Endothelial cell of umbilical vein (primary cell): Measurements from ENCODE around the gene C6orf58. TPM values are rescaled to one million over a fixed set of nuclear protein-coding genes. Genes with fewer than 3 reads are reported as not detected.

Source experiments
- BruUV-seq: library from RNA; stranded (reverse); fragments of 400-500 nt; replicated peaks from 2 replicates; lab custom pipeline; 2021; lab: Mats Ljungman, UMichigan
- CTCF ChIA-PET: fragments of 300-600, 350-600 bp; sonication (Branson Sonifier 250); formaldehyde crosslinking; loops from one replicate; lab custom pipeline; 2021; ENCODE audit warnings: antibody characterized with exemption, inconsistent platforms; lab: Charles Lee
- POLR2A ChIA-PET: fragments of 300-600, 350-600 bp; sonication (Branson Sonifier 250); formaldehyde crosslinking; loops from one replicate; lab custom pipeline; 2021; ENCODE audit warnings: antibody characterized with exemption, inconsistent platforms; lab: Charles Lee
- DNase-seq: peaks from one replicate; pipeline ENCODE4 v3.0.0-alpha.2; 2011; ENCODE audit warnings: low read depth, low spot score
- FAIRE-seq: peaks from 2 replicates; lab custom pipeline; 2011; peaks lifted over from hg19 to GRCh38; lab: Jason Lieb, UNC
- H2AFZ ChIP-seq: 2 replicates; pipeline ENCODE4 v1.6.0; 2012; ENCODE audit warnings: low read depth, low read length, control low read depth, inconsistent platforms
- H3K27ac ChIP-seq: 2 replicates; pipeline ENCODE4 v1.5.1; 2011; ENCODE audit warnings: low read depth, mild to moderate bottlenecking, control low read depth, low read length, moderate library complexity; ENCODE audit not compliant: insufficient read depth
- H3K27me3 ChIP-seq, 2 experiments: 2 replicates each; pipeline versions ENCODE4 v1.6.0 to v1.6.1; 2011; ENCODE audit warnings: low read length in 2 of 2, mixed read lengths in 1 of 2; ENCODE audit not compliant: control insufficient read depth in 2 of 2, insufficient read depth in 2 of 2
- H3K36me3 ChIP-seq, 2 experiments: 2 replicates in 1 of 2; 3 replicates in 1 of 2; pipeline ENCODE4 v1.5.1; 2011; ENCODE audit warnings: low read length in 2 of 2, mild to moderate bottlenecking in 1 of 2, moderate library complexity in 1 of 2; ENCODE audit not compliant: control insufficient read depth in 2 of 2, insufficient read depth in 2 of 2; ENCODE audit errors: extremely low read depth in 1 of 2
- H3K4me1 ChIP-seq: 3 replicates; pipeline ENCODE4 v1.5.1; 2011; ENCODE audit warnings: mild to moderate bottlenecking, low read length; ENCODE audit not compliant: control insufficient read depth, insufficient read depth; ENCODE audit errors: extremely low read depth
- H3K4me2 ChIP-seq: 2 replicates; pipeline ENCODE4 v1.6.1; 2011; ENCODE audit warnings: low read length, control low read depth, mixed read lengths; ENCODE audit not compliant: insufficient read depth
- H3K4me3 ChIP-seq, 3 experiments: fragments of 200-600 bp in 1 of 3; sonication (generic), shearing (Covaris generic) in 1 of 3; replicated peaks in 1 of 3; 2 replicates each; pipeline ENCODE4 v1.5.1; 2011 to 2016; ENCODE audit warnings: control low read depth in 3 of 3, low read length in 3 of 3, mild to moderate bottlenecking in 2 of 3, inconsistent platforms in 1 of 3, low read depth in 1 of 3, moderate library complexity in 1 of 3; ENCODE audit not compliant: insufficient read depth in 1 of 3
- H3K79me2 ChIP-seq: 2 replicates; pipeline ENCODE4 v1.6.0; 2012; ENCODE audit warnings: low read length, inconsistent platforms; ENCODE audit not compliant: control insufficient read depth, insufficient read depth
- H3K9ac ChIP-seq: replicated peaks from 2 replicates; pipeline ENCODE3; 2011; ENCODE audit warnings: low read length, control low read depth; ENCODE audit not compliant: insufficient read depth; ENCODE audit errors: extremely low read depth
- H3K9me1 ChIP-seq: replicated peaks from 3 replicates; pipeline ENCODE4 v1.6.0; 2011; ENCODE audit warnings: mild to moderate bottlenecking, low read length; ENCODE audit not compliant: control insufficient read depth, insufficient read depth; ENCODE audit errors: extremely low read depth
- H3K9me3 ChIP-seq: replicated peaks from 2 replicates; pipeline ENCODE4 v1.5.1; 2012; ENCODE audit warnings: low read length, inconsistent platforms; ENCODE audit not compliant: control insufficient read depth, insufficient read depth
- H4K20me1 ChIP-seq: replicated peaks from 2 replicates; pipeline ENCODE3; 2011; ENCODE audit warnings: mild to moderate bottlenecking, low read length; ENCODE audit not compliant: control insufficient read depth, insufficient read depth; ENCODE audit errors: extremely low read depth
- CTCF ChIP-seq, 2 donors: IDR thresholded peaks; 1 replicate in 1 of 2; 2 replicates in 1 of 2; pipeline ENCODE4 v1.5.1; 2011; ENCODE audit warnings: low read length in 2 of 2, mild to moderate bottlenecking in 2 of 2, moderate library complexity in 2 of 2, control low read depth in 1 of 2, inconsistent platforms in 1 of 2, low read depth in 1 of 2; ENCODE audit not compliant: insufficient read depth in 1 of 2; ENCODE audit errors: extremely low read depth in 1 of 2
- EZH2 ChIP-seq: IDR thresholded peaks from 2 replicates; pipeline ENCODE4 v1.6.1; 2012; ENCODE audit warnings: borderline replicate concordance, low read depth, mild to moderate bottlenecking, moderate library complexity, low read length, inconsistent platforms; ENCODE audit not compliant: severe bottlenecking
- FOS ChIP-seq: IDR thresholded peaks from 2 replicates; pipeline ENCODE4 v1.6.1; 2011; ENCODE audit warnings: mild to moderate bottlenecking, low read length, moderate library complexity, borderline replicate concordance; ENCODE audit not compliant: insufficient read depth
- GATA2 ChIP-seq: IDR thresholded peaks from 2 replicates; pipeline ENCODE4 v1.7.0; 2011; ENCODE audit warnings: low read depth, mild to moderate bottlenecking, moderate library complexity, mixed read lengths, low read length; ENCODE audit not compliant: insufficient read length, insufficient read depth
- JUN ChIP-seq: IDR thresholded peaks from 2 replicates; pipeline ENCODE4 v1.6.1; 2011; ENCODE audit warnings: borderline replicate concordance, low read depth; ENCODE audit not compliant: insufficient read length, insufficient read depth
- MAX ChIP-seq: IDR thresholded peaks from 2 replicates; pipeline ENCODE4 v1.6.1; 2011; ENCODE audit not compliant: insufficient read depth, insufficient read length
- MYC ChIP-seq: IDR thresholded peaks from one replicate; pipeline ENCODE4 v1.6.1; 2011; ENCODE audit warnings: mild to moderate bottlenecking, low read depth, low read length
- POLR2A ChIP-seq: IDR thresholded peaks from 2 replicates; pipeline ENCODE4 v1.6.1; 2012; ENCODE audit warnings: low read depth, mild to moderate bottlenecking, control low read depth, low read length
- POLR2AphosphoS5 ChIP-seq: IDR thresholded peaks from 2 replicates; pipeline ENCODE4 v1.6.1; 2012; ENCODE audit warnings: low read depth, mild to moderate bottlenecking, control low read depth, low read length, moderate library complexity; ENCODE audit not compliant: insufficient read depth
- dilution Hi-C: fragments of 300-500 bp; cut with MboI; formaldehyde crosslinking; loops from one replicate; pipeline ENCODE4 v1.15.0; 2019; ENCODE audit warnings: low sequenced_read_pairs; ENCODE audit not compliant: extremely low pct_ligation_motif_present
- intact Hi-C: fragments of 100-400 bp; cut with micrococcal nuclease; formaldehyde crosslinking; loops from one replicate; pipeline ENCODE4 v1.10.0; 2022
- polyA plus RNA-seq, 4 experiments: library from polyadenylated mRNA; depleted of rRNA in 3 of 4; stranded (reverse) in 3 of 4; unstranded in 1 of 4; fragments of >200 nt; gene quantifications; 2 replicates each; pipeline versions ENCODE4 v1.2.1 to v1.2.3, GENCODE V29; 2011 to 2012; ENCODE audit warnings: missing spikeins in 1 of 4
- total RNA-seq: library from RNA; stranded (reverse); gene quantifications from 2 replicates; pipeline ENCODE4 v1.2.3, GENCODE V29; 2021

Gene C6orf58
- total and polyA plus RNA-seq, 2 donors (not counting 3 experiments of a cell fraction or from before 2014, with no cell fraction given), result not detected

GRCh38 chr6:127533736-127534135 lies 43.2 kb upstream of the C6orf58 start:
- no peaks in the 10 kb centered on the region for H3K4me1 ChIP-seq
- no peaks in the 10 kb centered on the region for H4K20me1 ChIP-seq
- ChIA-PET POLR2A (no interaction called here), CTCF (no interaction called here)
- TF ChIP-seq MYC (no peak), POLR2A (no peak), MAX (no peak), JUN (no peak), EZH2 (no peak), POLR2AphosphoS5 (no peak), FOS (no peak), CTCF (IDR thresholded peaks at IDR 0.05; ENCODE audit: extremely low read depth in 1 of 2, insufficient read depth in 1 of 2, low read depth in 1 of 2, low read length in 2 of 2) (no peak), GATA2 (no peak)
- H3K9me3 ChIP-seq, result no peaks in the 10 kb centered on the region
- intact Hi-C loops, result no loop called here
- no peak overlapping the region for H3K4me2 ChIP-seq
- no peak overlapping the region for H3K4me3 ChIP-seq
- peaks cover 13 to 24% of the 10 kb centered on the region in 2 experiments for H3K27me3 ChIP-seq
- H3K9me1 ChIP-seq, result no peaks in the 10 kb centered on the region
- H3K79me2 ChIP-seq, result no peaks in the 10 kb centered on the region
- dilution Hi-C loops, result no loop called here
- DNase-seq, result no peak
- FAIRE-seq, result no peak
- no TSS peak for BruUV-seq
- H3K27ac ChIP-seq, result no peak overlapping the region
- H2AFZ ChIP-seq, result no peak overlapping the region
- no peak overlapping the region for H3K9ac ChIP-seq
- H3K36me3 ChIP-seq, result no peaks in the 10 kb centered on the region
